ENCODE measurements around the gene ATP8B1. TPM values are rescaled to one million over a fixed set of nuclear protein-coding genes. Genes with fewer than 3 reads are reported as not detected.
A peak's percentile ranks its signal among the peaks of the same experiment; 100 is the strongest.
"Not testable (repeated sequence)": the region's sequence is repeated elsewhere in the genome, so short reads cannot be mapped to it uniquely, and the experiment has no call there.

The ATP8B1 gene
- total RNA-seq, 2 donors from 2014 or later: 33.5 to 103 TPM

GRCh38 chr18:57743008-57743407 lies 60.1 kb downstream of the ATP8B1 start:
- H3K27ac ChIP-seq: peak overlapping the region; percentile 73
- WGBS: 46% methylated on average over 3 of the region's 3 CpGs
- H3K4me3 ChIP-seq: no peak overlapping the region
- no peaks in the 10 kb centered on the region for H3K36me3 ChIP-seq
- H3K9me3 ChIP-seq: no peaks in the 10 kb centered on the region
- DNase-seq (ENCODE audit: low spot score): no peak
- H3K4me1 ChIP-seq (replicated peaks): peaks cover 9% of the 10 kb centered on the region
- no peak for TF ChIP-seq POLR2A (IDR thresholded peaks at IDR 0.05)
- H3K27me3 ChIP-seq (replicated peaks; ENCODE audit: insufficient read depth): no peaks in the 10 kb centered on the region
- intact Hi-C loops (cut with DNase I): no loop called here

- no peaks in the 10 kb centered on the region for H3K27me3 ChIP-seq (replicated peaks; ENCODE audit: insufficient read depth)
- WGBS: 100% methylated on average over 2 of the region's 2 CpGs
These were observed 61.8 kb downstream of the ATP8B1 start for GRCh38 chr18:57741273-57741672.

GRCh38 chr18:57738078-57738477 lies 65.0 kb downstream of the ATP8B1 start:
- Histone ChIP-seq H3K36me3 (no peaks in the 10 kb centered on the region), H3K4me1 (replicated peaks) (peaks cover 3% of the 10 kb centered on the region), H3K9me3 (no peaks in the 10 kb centered on the region), H3K27me3 (replicated peaks; ENCODE audit: insufficient read depth) (no peaks in the 10 kb centered on the region), H3K4me3 (no peak overlapping the region), H3K27ac (peak overlapping the region in 1 of 2 donors; percentile 38)
- no peak for DNase-seq (ENCODE audit: low spot score)
- intact Hi-C loops (cut with DNase I): no loop called here
- WGBS: 60% methylated on average over 7 of the region's 7 CpGs
- no peak for TF ChIP-seq POLR2A (IDR thresholded peaks at IDR 0.05)
- no peak for TF ChIP-seq CTCF (IDR thresholded peaks at IDR 0.05)
- no peak for TF ChIP-seq POLR2AphosphoS5 (IDR thresholded peaks at IDR 0.05)

More at GRCh38 chr18:57741273-57741672, 61.8 kb downstream of the ATP8B1 start:
- intact Hi-C loops (cut with DNase I): no loop called here
- H3K36me3 ChIP-seq: no peaks in the 10 kb centered on the region
- TF ChIP-seq POLR2A (IDR thresholded peaks at IDR 0.05) (no peak), CTCF (IDR thresholded peaks at IDR 0.05) (no peak), POLR2AphosphoS5 (IDR thresholded peaks at IDR 0.05) (no peak)
- H3K9me3 ChIP-seq: no peaks in the 10 kb centered on the region
- H3K4me3 ChIP-seq: no peak overlapping the region
- H3K27ac ChIP-seq: peak overlapping the region; percentile 17 to 73
- H3K4me1 ChIP-seq (replicated peaks): peaks cover 8% of the 10 kb centered on the region
- no peak for DNase-seq (ENCODE audit: low spot score)

- TF ChIP-seq POLR2A (IDR thresholded peaks at IDR 0.05) (no peak), POLR2AphosphoS5 (IDR thresholded peaks at IDR 0.05) (peak; percentile 50), CTCF (IDR thresholded peaks at IDR 0.05) (no peak)
- Histone ChIP-seq H3K4me3 (no peak overlapping the region), H3K27ac (peak overlapping the region in 1 of 2 donors; percentile 38), H3K4me1 (replicated peaks) (peaks cover 3% of the 10 kb centered on the region), H3K27me3 (replicated peaks; ENCODE audit: insufficient read depth) (no peaks in the 10 kb centered on the region), H3K36me3 (no peaks in the 10 kb centered on the region), H3K9me3 (no peaks in the 10 kb centered on the region)
- intact Hi-C loops (cut with DNase I): no loop called here
- 33% methylated on average over 8 of the region's 8 CpGs for WGBS
- peak; percentile 57 for DNase-seq (ENCODE audit: low spot score)
These were observed 65.6 kb downstream of the ATP8B1 start for GRCh38 chr18:57737400-57738060.

- H3K4me1 ChIP-seq (replicated peaks): not testable (repeated sequence)
These were observed 68.1 kb downstream of the ATP8B1 start for GRCh38 chr18:57735042-57735441.

GRCh38 chr18:57733861-57734260 lies 69.3 kb downstream of the ATP8B1 start:
- Histone ChIP-seq H3K4me1 (replicated peaks) (peaks cover 3% of the 10 kb centered on the region), H3K27me3 (replicated peaks; ENCODE audit: insufficient read depth) (no peaks in the 10 kb centered on the region), H3K9me3 (no peaks in the 10 kb centered on the region), H3K4me3 (no peak overlapping the region), H3K36me3 (no peaks in the 10 kb centered on the region), H3K27ac (no peak overlapping the region)
- TF ChIP-seq CTCF (IDR thresholded peaks at IDR 0.05) (no peak), POLR2AphosphoS5 (IDR thresholded peaks at IDR 0.05) (no peak), POLR2A (IDR thresholded peaks at IDR 0.05) (no peak)
- WGBS: 95% methylated on average over 3 of the region's 3 CpGs
- no peak for DNase-seq (ENCODE audit: low spot score)
- intact Hi-C loops (cut with DNase I): no loop called here

More at GRCh38 chr18:57735042-57735441, 68.1 kb downstream of the ATP8B1 start:
- H3K9me3 ChIP-seq; H3K27ac ChIP-seq; intact Hi-C loops (cut with DNase I); H3K36me3 ChIP-seq; H3K4me3 ChIP-seq; DNase-seq (ENCODE audit: low spot score); H3K27me3 ChIP-seq (replicated peaks; ENCODE audit: insufficient read depth): not testable (repeated sequence)
- 96% methylated on average over 18 of the region's 18 CpGs for WGBS

Data from prostate gland (tissue), 2 donors.